ENCODE results near the gene MSL1. TPM values are rescaled to one million over a fixed set of nuclear protein-coding genes. Genes with fewer than 3 reads are reported as not detected.

The MSL1 gene
- total RNA-seq, 3 donors from 2014 or later = 83.7 to 100.0 (median 85.3) TPM

DNA sequence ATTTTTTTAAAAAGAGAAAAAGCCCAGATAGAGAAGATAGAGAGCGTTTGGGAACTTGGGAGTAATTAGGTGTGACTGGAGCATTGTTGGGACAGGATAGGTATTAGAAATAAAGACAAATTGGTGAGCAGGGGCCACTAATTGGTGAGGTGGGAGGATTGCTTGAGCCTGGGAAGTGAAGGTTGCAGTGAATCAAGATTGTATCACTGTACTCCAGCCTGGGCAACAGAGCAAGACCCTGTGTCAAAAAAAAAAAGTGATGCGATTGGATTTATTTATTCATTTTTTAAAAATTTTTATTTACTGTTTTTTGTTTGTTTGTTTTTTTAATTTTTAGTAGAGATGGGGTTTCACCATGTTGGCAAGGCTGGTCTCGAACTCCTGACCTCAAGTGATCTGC, 23.7 kb downstream of the MSL1 start:
- Histone ChIP-seq H3K4me1 (ENCODE audit: low read depth) (peaks cover 8% of the 10 kb centered on the region), H3K4me3 (no peak overlapping the region), H3K36me3 (ENCODE audit: low read depth) (no peaks in the 10 kb centered on the region), H3K9me3 (no peaks in the 10 kb centered on the region)
- TF ChIP-seq, protein P1, sequence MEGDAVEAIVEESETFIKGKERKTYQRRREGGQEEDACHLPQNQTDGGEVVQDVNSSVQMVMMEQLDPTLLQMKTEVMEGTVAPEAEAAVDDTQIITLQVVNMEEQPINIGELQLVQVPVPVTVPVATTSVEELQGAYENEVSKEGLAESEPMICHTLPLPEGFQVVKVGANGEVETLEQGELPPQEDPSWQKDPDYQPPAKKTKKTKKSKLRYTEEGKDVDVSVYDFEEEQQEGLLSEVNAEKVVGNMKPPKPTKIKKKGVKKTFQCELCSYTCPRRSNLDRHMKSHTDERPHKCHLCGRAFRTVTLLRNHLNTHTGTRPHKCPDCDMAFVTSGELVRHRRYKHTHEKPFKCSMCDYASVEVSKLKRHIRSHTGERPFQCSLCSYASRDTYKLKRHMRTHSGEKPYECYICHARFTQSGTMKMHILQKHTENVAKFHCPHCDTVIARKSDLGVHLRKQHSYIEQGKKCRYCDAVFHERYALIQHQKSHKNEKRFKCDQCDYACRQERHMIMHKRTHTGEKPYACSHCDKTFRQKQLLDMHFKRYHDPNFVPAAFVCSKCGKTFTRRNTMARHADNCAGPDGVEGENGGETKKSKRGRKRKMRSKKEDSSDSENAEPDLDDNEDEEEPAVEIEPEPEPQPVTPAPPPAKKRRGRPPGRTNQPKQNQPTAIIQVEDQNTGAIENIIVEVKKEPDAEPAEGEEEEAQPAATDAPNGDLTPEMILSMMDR (IDR thresholded peaks at IDR 0.05) = no peak
- ATAC-seq = no peak
- DNase-seq = no peak
- intact Hi-C loops (cut with DNase I, micrococcal nuclease) = no loop called here

DNA sequence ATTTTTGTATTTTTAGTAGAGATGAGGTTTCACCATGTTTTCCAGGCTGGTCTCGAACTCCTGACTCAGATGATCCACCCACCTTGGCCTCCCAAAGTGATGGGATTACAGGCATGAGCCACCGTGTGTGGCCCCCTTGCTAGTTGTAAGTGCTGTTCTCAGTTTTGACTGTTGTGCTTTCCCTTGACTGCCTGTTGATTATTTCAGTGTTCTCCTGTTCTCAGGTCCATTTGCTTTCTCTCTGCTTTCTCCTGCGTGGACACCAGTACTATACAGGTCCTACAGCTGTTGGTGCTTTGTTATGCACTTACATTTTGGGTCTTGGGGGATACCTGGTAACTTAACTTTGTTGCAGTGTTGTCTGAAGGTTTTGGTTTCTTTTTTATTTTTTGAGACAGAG, 26.8 kb downstream of the MSL1 start:
- H3K9me3 ChIP-seq = no peaks in the 10 kb centered on the region
- intact Hi-C loops (cut with DNase I, micrococcal nuclease) = no loop called here
- TF ChIP-seq, protein P1 (IDR thresholded peaks at IDR 0.05) = no peak
- H3K4me3 ChIP-seq = no peak overlapping the region
- ATAC-seq (no peak), DNase-seq (no peak)
- no peaks in the 10 kb centered on the region for H3K36me3 ChIP-seq (ENCODE audit: low read depth)
- no peaks in the 10 kb centered on the region for H3K4me1 ChIP-seq (ENCODE audit: low read depth)

DNA sequence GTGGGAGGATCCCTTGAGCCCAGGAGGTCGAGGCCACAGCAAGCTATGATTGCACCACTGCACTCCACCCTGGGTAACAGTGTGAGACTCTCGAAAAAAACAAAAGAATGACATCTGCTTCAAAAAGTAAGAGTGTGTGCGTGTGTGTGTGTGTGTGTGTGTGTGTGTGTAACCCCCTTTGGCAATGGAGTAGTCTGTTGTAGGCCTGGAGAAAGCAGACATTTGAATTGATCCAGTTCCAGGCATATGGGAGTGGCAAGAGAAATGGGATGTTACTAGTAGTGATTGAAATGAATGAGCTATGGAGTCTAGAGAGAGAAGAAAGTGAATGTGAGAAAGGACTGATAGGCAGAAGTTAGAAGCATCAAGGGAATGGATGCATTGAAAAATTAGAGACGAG, 28.5 kb downstream of the MSL1 start:
- TF ChIP-seq, protein P1 (IDR thresholded peaks at IDR 0.05) = no peak
- Histone ChIP-seq H3K9me3 (no peaks in the 10 kb centered on the region), H3K36me3 (ENCODE audit: low read depth) (no peaks in the 10 kb centered on the region), H3K4me1 (ENCODE audit: low read depth) (no peaks in the 10 kb centered on the region), H3K4me3 (no peak overlapping the region)
- ATAC-seq (no peak), DNase-seq (no peak)
- intact Hi-C loops (cut with DNase I, micrococcal nuclease) = no loop called here

DNA sequence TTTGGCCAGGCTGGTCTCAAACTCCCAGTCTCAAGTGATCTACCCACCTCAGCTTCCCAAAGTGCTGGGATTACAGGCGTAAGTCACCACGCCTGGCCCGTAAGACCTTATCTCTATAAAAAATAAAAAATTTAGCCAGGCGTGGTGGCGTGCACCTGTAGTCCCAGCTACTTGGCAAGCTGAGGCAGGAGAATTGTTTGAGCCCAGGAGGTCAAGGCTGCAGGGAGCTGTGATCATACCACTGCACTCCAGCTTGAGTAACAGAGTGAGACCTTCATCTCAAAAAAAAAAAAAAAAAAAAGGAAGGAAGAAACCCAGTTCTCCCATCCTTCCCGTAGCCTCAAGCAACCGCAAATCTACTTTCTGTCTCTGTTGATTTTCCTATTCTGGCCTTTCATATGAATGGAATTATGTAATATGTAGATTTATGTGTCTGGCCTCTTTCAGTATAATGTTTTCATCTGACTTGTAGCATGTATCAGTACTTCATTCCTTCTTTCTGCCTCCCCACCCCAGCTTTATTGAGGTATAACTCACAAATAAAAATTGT, 29.7 kb downstream of the MSL1 start:
- no peak for DNase-seq
- no peak for ATAC-seq
- intact Hi-C loops (cut with DNase I, micrococcal nuclease) = no loop called here
- no peaks in the 10 kb centered on the region for H3K9me3 ChIP-seq
- no peak overlapping the region for H3K4me3 ChIP-seq
- H3K36me3 ChIP-seq (ENCODE audit: low read depth) = no peaks in the 10 kb centered on the region
- H3K4me1 ChIP-seq (ENCODE audit: low read depth) = peaks cover 1% of the 10 kb centered on the region
- TF ChIP-seq, protein P1 (IDR thresholded peaks at IDR 0.05) = no peak

DNA sequence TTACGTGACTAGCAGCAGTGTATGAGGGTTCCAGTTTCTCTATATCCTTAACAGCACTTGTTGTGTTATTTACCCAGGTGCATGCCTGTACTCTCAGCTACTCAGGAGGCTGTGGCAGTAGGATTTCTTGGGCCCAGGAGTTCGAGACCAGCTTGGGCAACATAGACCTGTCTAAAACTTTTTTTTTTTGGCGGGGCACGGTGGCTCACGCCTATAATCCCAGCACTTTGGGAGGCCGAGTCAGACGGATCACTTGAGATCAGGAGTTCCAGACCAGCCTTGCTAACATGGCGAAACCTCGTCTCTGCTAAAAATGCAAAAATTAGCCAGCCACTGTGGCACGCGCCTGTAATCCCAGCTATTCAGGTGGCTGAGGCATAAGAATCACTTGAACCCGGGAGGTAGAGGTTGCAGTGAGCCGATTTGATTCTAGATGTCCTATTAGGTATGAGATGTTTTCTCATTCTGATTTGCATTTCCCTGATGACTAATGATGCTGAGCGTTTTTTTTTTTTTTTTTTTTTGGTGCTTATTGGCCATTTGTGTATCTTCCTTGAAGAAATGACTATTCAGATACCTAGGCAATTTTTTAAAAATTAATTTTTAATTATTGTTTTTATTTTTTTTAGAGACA, 31.9 kb downstream of the MSL1 start:
- ATAC-seq (no peak), DNase-seq (no peak)
- Histone ChIP-seq H3K4me3 (no peak overlapping the region), H3K9me3 (no peaks in the 10 kb centered on the region), H3K36me3 (ENCODE audit: low read depth) (no peaks in the 10 kb centered on the region), H3K4me1 (ENCODE audit: low read depth) (peaks cover 3% of the 10 kb centered on the region)
- TF ChIP-seq, protein P1 (IDR thresholded peaks at IDR 0.05) = no peak
- intact Hi-C loops (cut with DNase I, micrococcal nuclease) = no loop called here

Measured in mucosa of descending colon (tissue), 3 donors.